ENCODE results near the gene MAGI2. TPM values are rescaled to one million over a fixed set of nuclear protein-coding genes. Genes with fewer than 3 reads are reported as not detected.

Gene MAGI2
- polyA plus RNA-seq, 1 experiment = 0.81 TPM

DNA sequence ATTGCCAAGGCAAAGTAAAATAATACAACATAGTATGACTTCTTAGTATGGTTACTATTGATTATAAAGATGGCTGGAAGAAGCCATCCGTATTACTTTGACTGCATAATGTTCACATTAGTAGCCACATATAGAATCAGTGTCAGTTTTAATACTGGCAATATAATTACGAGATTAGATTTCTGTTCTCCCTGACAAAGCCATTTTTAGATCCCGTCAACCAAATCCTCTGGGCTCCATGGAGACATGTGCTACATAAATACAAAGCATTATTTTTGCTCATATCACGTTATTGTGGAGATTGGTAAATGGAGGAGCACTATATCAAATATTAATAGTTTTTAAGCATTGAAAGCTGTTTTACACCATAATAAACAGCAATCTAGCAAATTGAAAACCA lies 124.0 kb downstream of the MAGI2 start:
- ChIA-PET POLR2A (no interaction called here), CTCF (interaction anchor here (1.1 kb wide), 1 partner anchor 14 kb away, joined by 3 read pairs; no protein-coding TSS in a partner anchor)
- no peak for TF ChIP-seq CTCF (IDR thresholded peaks at IDR 0.05; ENCODE audit: insufficient read depth, low read depth, low read length)
- no peaks in the 10 kb centered on the region for H3K36me3 ChIP-seq (ENCODE audit: control insufficient read depth, insufficient read depth, low read length)
- no peak for DNase-seq (ENCODE audit: low read depth)
- no peaks in the 10 kb centered on the region for H3K27me3 ChIP-seq (ENCODE audit: control insufficient read depth, insufficient read depth, low read length)
- no peak overlapping the region for H3K4me3 ChIP-seq (ENCODE audit: low read depth, low read length)

DNA sequence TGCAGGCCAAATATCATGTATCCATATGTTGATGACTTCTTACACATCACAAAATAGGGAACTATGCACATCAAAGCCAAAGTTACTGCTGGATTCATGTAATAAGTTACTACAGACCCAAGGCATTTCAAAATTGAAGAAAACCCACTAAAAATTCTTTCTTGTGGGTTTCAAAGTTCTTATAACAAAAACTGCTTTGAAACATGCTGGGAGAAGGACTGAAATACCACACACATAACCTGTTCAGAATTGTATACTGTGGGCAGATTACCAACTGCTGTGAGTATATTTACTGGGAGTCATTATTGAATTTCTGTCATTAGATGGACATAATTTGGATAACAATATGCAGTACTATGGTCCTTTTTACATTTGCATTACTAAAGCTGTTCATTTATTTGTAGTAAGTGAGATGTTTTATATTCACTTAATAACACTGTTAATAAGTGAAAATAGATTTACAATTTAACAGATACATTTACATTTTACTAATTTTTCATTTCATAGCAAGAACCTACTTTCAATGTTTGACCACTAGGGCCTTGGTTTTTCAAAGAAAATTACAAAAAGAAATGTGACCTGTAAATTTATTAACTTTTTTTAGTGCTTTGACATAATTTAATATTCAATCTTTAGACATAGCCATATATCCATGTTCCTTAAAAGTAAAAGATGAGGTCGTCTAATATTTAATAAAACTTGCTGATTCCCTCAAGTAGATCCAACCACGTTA lies 132.6 kb downstream of the MAGI2 start:
- no peak for DNase-seq (ENCODE audit: low read depth)
- Histone ChIP-seq H3K36me3 (ENCODE audit: control insufficient read depth, insufficient read depth, low read length) (no peaks in the 10 kb centered on the region), H3K4me3 (ENCODE audit: low read depth, low read length) (no peak overlapping the region), H3K27me3 (ENCODE audit: control insufficient read depth, insufficient read depth, low read length) (no peaks in the 10 kb centered on the region)
- ChIA-PET POLR2A (no interaction called here), CTCF (no interaction called here)
- TF ChIP-seq CTCF (IDR thresholded peaks at IDR 0.05; ENCODE audit: insufficient read depth, low read depth, low read length) = no peak

- CTCF ChIA-PET = interaction anchor here (0.5 kb wide), 1 partner anchor 729 kb away, joined by 3 read pairs; no protein-coding TSS in a partner anchor
- no peak for TF ChIP-seq CTCF (IDR thresholded peaks at IDR 0.05; ENCODE audit: insufficient read depth, low read depth, low read length)
- POLR2A ChIA-PET = no interaction called here
- DNase-seq (ENCODE audit: low read depth) = no peak
- no peak overlapping the region for H3K4me3 ChIP-seq (ENCODE audit: low read depth, low read length)
- H3K36me3 ChIP-seq (ENCODE audit: control insufficient read depth, insufficient read depth, low read length) = no peaks in the 10 kb centered on the region
- H3K27me3 ChIP-seq (ENCODE audit: control insufficient read depth, insufficient read depth, low read length) = no peaks in the 10 kb centered on the region
Observed at GRCh38 chr7:79319369-79319768, 134.1 kb downstream of the MAGI2 start.

- ChIA-PET POLR2A (no interaction called here), CTCF (interaction anchor here (1.8 kb wide), 1 partner anchor 20 kb away, joined by 6 read pairs; no protein-coding TSS in a partner anchor)
- DNase-seq (ENCODE audit: low read depth) = peak; percentile 46
- H3K4me3 ChIP-seq (ENCODE audit: low read depth, low read length) = no peak overlapping the region
- no peaks in the 10 kb centered on the region for H3K27me3 ChIP-seq (ENCODE audit: control insufficient read depth, insufficient read depth, low read length)
- TF ChIP-seq CTCF (IDR thresholded peaks at IDR 0.05; ENCODE audit: insufficient read depth, low read depth, low read length) = no peak
- H3K36me3 ChIP-seq (ENCODE audit: control insufficient read depth, insufficient read depth, low read length) = no peaks in the 10 kb centered on the region
Observed at GRCh38 chr7:79317728-79318127, 135.7 kb downstream of the MAGI2 start.

- Histone ChIP-seq H3K4me3 (ENCODE audit: low read depth, low read length) (no peak overlapping the region), H3K36me3 (ENCODE audit: control insufficient read depth, insufficient read depth, low read length) (no peaks in the 10 kb centered on the region), H3K27me3 (ENCODE audit: control insufficient read depth, insufficient read depth, low read length) (no peaks in the 10 kb centered on the region)
- POLR2A ChIA-PET = no interaction called here
- no peak for TF ChIP-seq CTCF (IDR thresholded peaks at IDR 0.05; ENCODE audit: insufficient read depth, low read depth, low read length)
- no peak for DNase-seq (ENCODE audit: low read depth)
- CTCF ChIA-PET = interaction anchor here (0.5 to 0.6 kb wide), 2 partner anchors 14 to 26 kb away, joined by 3 read pairs; no protein-coding TSS in a partner anchor
Observed at GRCh38 chr7:79312022-79312421, 141.4 kb downstream of the MAGI2 start.

All from BJ (cell line).